Mesothelial cell of epicardium (in vitro differentiated cells): Measurements from ENCODE around the gene SUN1. TPM values are rescaled to one million over a fixed set of nuclear protein-coding genes. Genes with fewer than 3 reads are reported as not detected.
A peak's percentile ranks its signal among the peaks of the same experiment; 100 is the strongest.

Experiments
- DNase-seq, 2 experiments: peaks; one replicate each; pipeline ENCODE4 v3.0.0; 2021; ENCODE audit warnings: low spot score in 2 of 2; ENCODE audit not compliant: unreplicated experiment in 2 of 2
- H3K27ac Mint-ChIP-seq: 2 replicates; pipeline ENCODE4 v1.8.0; 2021; ENCODE audit warnings: mixed read lengths
- H3K27me3 Mint-ChIP-seq: 2 replicates; pipeline ENCODE4 v1.8.0; 2021; ENCODE audit warnings: low read depth, mixed read lengths
- H3K36me3 Mint-ChIP-seq: 2 replicates; pipeline ENCODE4 v1.8.0; 2021; ENCODE audit warnings: mixed read lengths
- H3K4me1 Mint-ChIP-seq: 2 replicates; pipeline ENCODE4 v1.8.0; 2021; ENCODE audit warnings: mixed read lengths
- H3K4me3 Mint-ChIP-seq: 2 replicates; pipeline ENCODE4 v1.8.0; 2021; ENCODE audit warnings: mild to moderate bottlenecking, moderate library complexity, mixed read lengths
- H3K9me3 Mint-ChIP-seq: 2 replicates; pipeline ENCODE4 v1.8.0; 2021; ENCODE audit warnings: mixed read lengths
- CTCF ChIP-seq: fragments of 200-600 bp; sonication (generic); IDR thresholded peaks from one replicate; pipeline ENCODE4 v1.5.0; 2021; ENCODE audit warnings: antibody characterized with exemption; ENCODE audit not compliant: unreplicated experiment
- total RNA-seq: library from RNA; stranded (reverse); gene quantifications from 3 replicates; pipeline ENCODE4 v1.2.1, GENCODE V29; 2021

SUN1 gene
- total RNA-seq, 1 donor from 2014 or later, result 201 TPM

- peaks cover 12% of the 10 kb centered on the region for H3K4me1 Mint-ChIP-seq
Measured at GRCh38 chr7:824664-825063, 7.6 kb upstream of the SUN1 start.

GRCh38 chr7:825386-825785 lies 6.9 kb upstream of the SUN1 start:
- peaks cover 6% of the 10 kb centered on the region for H3K36me3 Mint-ChIP-seq

More at GRCh38 chr7:824664-825063, 7.6 kb upstream of the SUN1 start:
- H3K27ac Mint-ChIP-seq, result peak overlapping the region; percentile 65
- H3K36me3 Mint-ChIP-seq, result peaks cover 6% of the 10 kb centered on the region
- TF ChIP-seq CTCF, result no peak
- no peak overlapping the region for H3K4me3 Mint-ChIP-seq
- no peaks in the 10 kb centered on the region for H3K27me3 Mint-ChIP-seq
- no peaks in the 10 kb centered on the region for H3K9me3 Mint-ChIP-seq
- no peak for DNase-seq

GRCh38 chr7:826230-826917 lies 5.9 kb upstream of the SUN1 start:
- H3K27ac Mint-ChIP-seq, result peak overlapping the region; percentile 30
- TF ChIP-seq CTCF, result no peak
- H3K4me1 Mint-ChIP-seq, result peaks cover 14% of the 10 kb centered on the region
- no peak for DNase-seq
- no peaks in the 10 kb centered on the region for H3K27me3 Mint-ChIP-seq
- no peak overlapping the region for H3K4me3 Mint-ChIP-seq
- H3K36me3 Mint-ChIP-seq, result peaks cover 6% of the 10 kb centered on the region
- H3K9me3 Mint-ChIP-seq, result no peaks in the 10 kb centered on the region

More at GRCh38 chr7:825386-825785, 6.9 kb upstream of the SUN1 start:
- peaks cover 11% of the 10 kb centered on the region for H3K4me1 Mint-ChIP-seq
- H3K27me3 Mint-ChIP-seq, result no peaks in the 10 kb centered on the region
- DNase-seq, result no peak
- no peaks in the 10 kb centered on the region for H3K9me3 Mint-ChIP-seq
- peak overlapping the region; percentile 14 for H3K27ac Mint-ChIP-seq
- no peak overlapping the region for H3K4me3 Mint-ChIP-seq
- no peak for TF ChIP-seq CTCF

GRCh38 chr7:828793-829561 lies 3.3 kb upstream of the SUN1 start:
- H3K4me1 Mint-ChIP-seq, result peaks cover 31% of the 10 kb centered on the region
- H3K27ac Mint-ChIP-seq, result no peak overlapping the region
- H3K4me3 Mint-ChIP-seq, result no peak overlapping the region
- DNase-seq, result no peak
- H3K9me3 Mint-ChIP-seq, result no peaks in the 10 kb centered on the region
- peaks cover 10% of the 10 kb centered on the region for H3K36me3 Mint-ChIP-seq
- no peak for TF ChIP-seq CTCF
- H3K27me3 Mint-ChIP-seq, result no peaks in the 10 kb centered on the region

- Mint-ChIP-seq H3K27me3 (no peaks in the 10 kb centered on the region), H3K4me3 (no peak overlapping the region), H3K4me1 (peaks cover 28% of the 10 kb centered on the region), H3K9me3 (no peaks in the 10 kb centered on the region), H3K27ac (peak overlapping the region; percentile 99), H3K36me3 (peaks cover 10% of the 10 kb centered on the region)
- DNase-seq, result no peak
- no peak for TF ChIP-seq CTCF
Measured at GRCh38 chr7:830069-830468, 2.2 kb upstream of the SUN1 start.
